ENCODE measurements around the gene NHS.

- TF ChIP-seq CTCF (conservative IDR thresholded peaks at IDR 0.05; ENCODE audit: low read depth, low read length) (no peak), POLR2A (IDR thresholded peaks at IDR 0.05; ENCODE audit: low read depth, low read length) (no peak), CEBPB (IDR thresholded peaks at IDR 0.05; ENCODE audit: low read depth, low read length) (no peak), MAFK (IDR thresholded peaks at IDR 0.05; ENCODE audit: low read depth, low read length) (no peak), ELK1 (IDR thresholded peaks at IDR 0.05; ENCODE audit: borderline replicate concordance, low read depth, low read length) (no peak), SMC3 (IDR thresholded peaks at IDR 0.05; ENCODE audit: low read depth, low read length) (no peak), USF2 (IDR thresholded peaks at IDR 0.05; ENCODE audit: low read depth, low read length) (no peak), BHLHE40 (IDR thresholded peaks at IDR 0.05; ENCODE audit: low read depth, low read length) (no peak), RFX5 (IDR thresholded peaks at IDR 0.05; ENCODE audit: low read depth, low read length) (no peak)
Observed at GRCh38 chrX:17707731-17708130, 332.7 kb downstream of the NHS start.
